OCI-LY7 (cell line): Measurements from ENCODE around the gene HCN4. TPM values are rescaled to one million over a fixed set of nuclear protein-coding genes. Genes with fewer than 3 reads are reported as not detected.

ENCODE experiments used
- BruUV-seq: library from RNA; stranded (reverse); fragments of 400-500 nt; replicated peaks from 2 replicates; lab custom pipeline; 2021; lab: Mats Ljungman, UMichigan
- CTCF ChIA-PET: fragments of 300-600 bp; sonication (Branson Sonifier 250); formaldehyde crosslinking; loops from one replicate; lab custom pipeline; 2022; ENCODE audit warnings: antibody characterized with exemption; ENCODE audit not compliant: unreplicated experiment; lab: Charles Lee
- POLR2A ChIA-PET: fragments of 300-600 bp; sonication (Branson Sonifier 250); formaldehyde crosslinking; loops from one replicate; lab custom pipeline; 2022; ENCODE audit warnings: antibody characterized with exemption; lab: Charles Lee
- DNase-seq: peaks from one replicate; pipeline ENCODE4 v3.0.0-alpha.2; 2015; ENCODE audit warnings: low spot score
- H2AFZ ChIP-seq: fragments of 200-600 bp; sonication (generic), shearing (Covaris generic); 2 replicates; pipeline ENCODE4 v1.6.1; 2014; ENCODE audit warnings: mild to moderate bottlenecking, antibody characterized with exemption, low read length, moderate library complexity
- H3K27ac ChIP-seq: fragments of 200-600 bp; sonication (generic); 2 replicates; pipeline ENCODE4 v1.5.1; 2014; ENCODE audit warnings: mixed run types, low read depth, mild to moderate bottlenecking, moderate library complexity, low read length, inconsistent platforms; ENCODE audit not compliant: poor library complexity, severe bottlenecking
- H3K36me3 ChIP-seq: fragments of 200-600 bp; sonication (generic); 2 replicates; pipeline ENCODE4 v1.6.1; 2014; ENCODE audit warnings: mild to moderate bottlenecking, antibody characterized with exemption, low read length, moderate library complexity, mixed read lengths; ENCODE audit not compliant: insufficient read depth
- H3K4me1 ChIP-seq: fragments of 200-600 bp; sonication (generic); 2 replicates; pipeline ENCODE4 v1.5.1; 2014; ENCODE audit warnings: mild to moderate bottlenecking, low read length; ENCODE audit not compliant: insufficient read depth, poor library complexity, severe bottlenecking
- H3K4me2 ChIP-seq: fragments of 200-600 bp; sonication (generic); 2 replicates; pipeline ENCODE4 v1.6.1; 2014; ENCODE audit warnings: mild to moderate bottlenecking, low read length
- H3K4me3 ChIP-seq: fragments of 200-600 bp; sonication (generic); 2 replicates; pipeline ENCODE4 v1.5.1; 2014; ENCODE audit warnings: mild to moderate bottlenecking, low read depth, low read length; ENCODE audit not compliant: poor library complexity, severe bottlenecking
- H3K79me2 ChIP-seq: fragments of 200-600 bp; sonication (generic); 2 replicates; pipeline ENCODE4 v1.6.1; 2016; ENCODE audit warnings: low read depth, mild to moderate bottlenecking, low read length, moderate library complexity, mixed read lengths; ENCODE audit not compliant: insufficient read depth
- H3K9me2 ChIP-seq: fragments of 200-600 bp; sonication (generic); 2 replicates; pipeline ENCODE4 v1.6.1; 2016; ENCODE audit warnings: mild to moderate bottlenecking, low read length, mixed read lengths; ENCODE audit not compliant: insufficient read depth
- H3K9me3 ChIP-seq: fragments of 200-600 bp; sonication (generic); 2 replicates; pipeline ENCODE4 v1.6.1; 2014; ENCODE audit warnings: mild to moderate bottlenecking, mixed run types, low read length, mixed read lengths
- H4K20me1 ChIP-seq: fragments of 200-600 bp; sonication (generic); 2 replicates; pipeline ENCODE4 v1.6.1; 2014; ENCODE audit warnings: mild to moderate bottlenecking, antibody characterized with exemption, low read length, moderate library complexity, mixed read lengths; ENCODE audit not compliant: insufficient read depth
- CTCF ChIP-seq: fragments of 200-600 bp; sonication (generic); conservative IDR thresholded peaks from 2 replicates; pipeline ENCODE4 v1.5.1; 2014; ENCODE audit warnings: mild to moderate bottlenecking, antibody characterized with exemption, low read length, moderate library complexity, mixed read lengths
- EZH2phosphoT487 ChIP-seq: fragments of 200-600 bp; sonication (generic); IDR thresholded peaks from 2 replicates; pipeline ENCODE4 v1.6.1; 2018; ENCODE audit warnings: low read depth, borderline replicate concordance, mild to moderate bottlenecking, mixed run types, antibody characterized with exemption, low read length, moderate library complexity, mixed read lengths
- intact Hi-C: fragments of 100-400 bp; cut with micrococcal nuclease; formaldehyde crosslinking; loops from one replicate; pipeline ENCODE4 v1.10.0; 2022; ENCODE audit not compliant: unreplicated experiment
- total RNA-seq, 2 experiments: library from RNA; depleted of rRNA in 1 of 2; stranded (reverse); fragments of >200 nt in 1 of 2; shearing (Covaris generic) in 1 of 2; gene quantifications; 2 replicates each; pipeline ENCODE4 v1.2.3, GENCODE V29; 2014 to 2022

Gene HCN4
- total RNA-seq, 2 experiments from 2014 or later = not detected

- CTCF ChIA-PET = no interaction called here
Measured at GRCh38 chr15:73367624-73368300, 996 bp downstream of the HCN4 start.

GRCh38 chr15:73366766-73367623, 1.8 kb downstream of the HCN4 start:
- Histone ChIP-seq H3K9me3 (no peaks in the 10 kb centered on the region), H3K4me2 (no peak overlapping the region), H3K27ac (no peak overlapping the region), H4K20me1 (no peaks in the 10 kb centered on the region), H2AFZ (no peak overlapping the region), H3K4me3 (no peak overlapping the region), H3K36me3 (no peaks in the 10 kb centered on the region), H3K9me2 (no peaks in the 10 kb centered on the region), H3K4me1 (no peaks in the 10 kb centered on the region), H3K79me2 (no peaks in the 10 kb centered on the region)
- intact Hi-C loops = no loop called here
- no peak for TF ChIP-seq EZH2phosphoT487
- TF ChIP-seq CTCF = no peak
- no TSS peak for BruUV-seq
- CTCF ChIA-PET = interaction anchor here (0.7 kb wide), 1 partner anchor 187 kb away, joined by 3 read pairs; no protein-coding TSS in a partner anchor
- POLR2A ChIA-PET = no interaction called here
- DNase-seq = no peak

More at GRCh38 chr15:73367624-73368300, 996 bp downstream of the HCN4 start:
- no peaks in the 10 kb centered on the region for H3K79me2 ChIP-seq
- H3K4me3 ChIP-seq = no peak overlapping the region
- POLR2A ChIA-PET = no interaction called here
- H3K36me3 ChIP-seq = no peaks in the 10 kb centered on the region
- no peaks in the 10 kb centered on the region for H4K20me1 ChIP-seq
- no TSS peak for BruUV-seq
- DNase-seq = no peak
- no peak overlapping the region for H3K4me2 ChIP-seq
- no peak overlapping the region for H3K27ac ChIP-seq
- H3K9me2 ChIP-seq = no peaks in the 10 kb centered on the region
- no peaks in the 10 kb centered on the region for H3K4me1 ChIP-seq
- TF ChIP-seq EZH2phosphoT487 (no peak), CTCF (no peak)
- H3K9me3 ChIP-seq = no peaks in the 10 kb centered on the region
- intact Hi-C loops = no loop called here
- H2AFZ ChIP-seq = no peak overlapping the region

GRCh38 chr15:73364070-73364469, 4.7 kb downstream of the HCN4 start:
- Histone ChIP-seq H3K4me2 (no peak overlapping the region), H3K27ac (no peak overlapping the region), H3K4me3 (no peak overlapping the region), H3K9me3 (no peaks in the 10 kb centered on the region), H4K20me1 (no peaks in the 10 kb centered on the region), H3K9me2 (no peaks in the 10 kb centered on the region), H3K79me2 (no peaks in the 10 kb centered on the region), H3K4me1 (no peaks in the 10 kb centered on the region), H3K36me3 (no peaks in the 10 kb centered on the region), H2AFZ (no peak overlapping the region)
- POLR2A ChIA-PET = no interaction called here
- no peak for DNase-seq
- intact Hi-C loops = no loop called here
- TF ChIP-seq CTCF (no peak), EZH2phosphoT487 (no peak)
- BruUV-seq = no TSS peak
- CTCF ChIA-PET = no interaction called here
